Muscle of leg (tissue), 11 donors: ENCODE results near the gene SRMS. TPM values are rescaled to one million over a fixed set of nuclear protein-coding genes. Genes with fewer than 3 reads are reported as not detected.

Experiments used
- DNase-seq: peaks from one replicate; pipeline ENCODE4 v3.0.0; 2013
- H3K27ac ChIP-seq: one replicate; pipeline ENCODE4 v1.5.1; 2013; ENCODE audit warnings: mild to moderate bottlenecking, low read length, control low read depth
- H3K27me3 ChIP-seq: one replicate; pipeline ENCODE4 v1.6.1; 2013; ENCODE audit warnings: low read length; ENCODE audit not compliant: control insufficient read depth, insufficient read depth
- H3K36me3 ChIP-seq: one replicate; pipeline ENCODE4 v1.6.1; 2013; ENCODE audit warnings: low read length; ENCODE audit not compliant: control insufficient read depth, insufficient read depth
- H3K4me1 ChIP-seq: one replicate; pipeline ENCODE4 v1.6.1; 2013; ENCODE audit warnings: low read length; ENCODE audit not compliant: control insufficient read depth, insufficient read depth
- H3K4me3 ChIP-seq: one replicate; pipeline ENCODE4 v1.5.1; 2013; ENCODE audit warnings: low read length, control low read depth
- H3K9me3 ChIP-seq: replicated peaks from 2 replicates; pipeline ENCODE4 v1.6.1; 2013; ENCODE audit warnings: low read depth, low read length; ENCODE audit not compliant: control insufficient read depth
- WGBS: methylation state at CpG from one replicate; pipeline ENCODE4 v1.1.5; 2013; ENCODE audit warnings: missing lambda C conversion rate; ENCODE audit not compliant: insufficient coverage; 5-methylcytosine and 5-hydroxymethylcytosine counted together
- polyA plus RNA-seq, 8 donors: library from polyadenylated mRNA; unstranded; fragments of 120-200 nt; gene quantifications; one replicate each; pipeline versions ENCODE4 v1.2.1 to v1.2.3, GENCODE V29; 2013; ENCODE audit warnings: inconsistent platforms in 1 of 8, low replicate concordance in 1 of 8; ENCODE audit not compliant: insufficient read length in 8 of 8, insufficient read depth in 1 of 8
- total RNA-seq: library from RNA; stranded (reverse); fragments of 120-200 nt; gene quantifications from one replicate; pipeline ENCODE4 v1.2.4, GENCODE V29; 2013

Gene SRMS
- total and polyA plus RNA-seq, 9 donors = not detected

- peaks cover 36% of the 10 kb centered on the region for H3K4me1 ChIP-seq
- H3K27ac ChIP-seq = no peak overlapping the region
- H3K27me3 ChIP-seq = peaks cover 59% of the 10 kb centered on the region
- H3K4me3 ChIP-seq = no peak overlapping the region
- WGBS = 75% methylated on average over 7 of the region's 8 CpGs
- H3K36me3 ChIP-seq = peaks cover 22% of the 10 kb centered on the region
- no peaks in the 10 kb centered on the region for H3K9me3 ChIP-seq
- DNase-seq = no peak
Observed at GRCh38 chr20:63495167-63495720, 52.3 kb downstream of the SRMS start.

GRCh38 chr20:63494420-63495166 lies 53.0 kb downstream of the SRMS start:
- peaks cover 22% of the 10 kb centered on the region for H3K36me3 ChIP-seq
- DNase-seq = no peak
- WGBS = 82% methylated on average over 51 of the region's 51 CpGs
- H3K9me3 ChIP-seq = no peaks in the 10 kb centered on the region
- H3K27ac ChIP-seq = no peak overlapping the region
- peaks cover 55% of the 10 kb centered on the region for H3K27me3 ChIP-seq
- peaks cover 29% of the 10 kb centered on the region for H3K4me1 ChIP-seq
- no peak overlapping the region for H3K4me3 ChIP-seq

- DNase-seq = no peak
- WGBS = 61% methylated on average over 7 of the region's 7 CpGs
- Histone ChIP-seq H3K4me1 (peaks cover 25% of the 10 kb centered on the region), H3K4me3 (no peak overlapping the region), H3K27ac (no peak overlapping the region), H3K27me3 (peaks cover 56% of the 10 kb centered on the region), H3K9me3 (no peaks in the 10 kb centered on the region), H3K36me3 (peaks cover 22% of the 10 kb centered on the region)
Observed at GRCh38 chr20:63494084-63494419, 53.5 kb downstream of the SRMS start.

GRCh38 chr20:63493563-63494020 lies 54.0 kb downstream of the SRMS start:
- DNase-seq = no peak
- Histone ChIP-seq H3K36me3 (peaks cover 22% of the 10 kb centered on the region), H3K9me3 (no peaks in the 10 kb centered on the region), H3K4me1 (peaks cover 27% of the 10 kb centered on the region), H3K4me3 (no peak overlapping the region), H3K27me3 (peaks cover 60% of the 10 kb centered on the region), H3K27ac (no peak overlapping the region)
- 71% methylated on average over 12 of the region's 13 CpGs for WGBS

- WGBS = 92% methylated on average over 14 of the region's 14 CpGs
- no peak overlapping the region for H3K4me3 ChIP-seq
- no peaks in the 10 kb centered on the region for H3K9me3 ChIP-seq
- peaks cover 22% of the 10 kb centered on the region for H3K36me3 ChIP-seq
- H3K27me3 ChIP-seq = peaks cover 56% of the 10 kb centered on the region
- no peak overlapping the region for H3K27ac ChIP-seq
- DNase-seq = no peak
- H3K4me1 ChIP-seq = peaks cover 27% of the 10 kb centered on the region
Observed at GRCh38 chr20:63492982-63493381, 54.6 kb downstream of the SRMS start.

GRCh38 chr20:63492518-63492917 lies 55.0 kb downstream of the SRMS start:
- peaks cover 23% of the 10 kb centered on the region for H3K4me1 ChIP-seq
- peaks cover 22% of the 10 kb centered on the region for H3K36me3 ChIP-seq
- DNase-seq = no peak
- H3K9me3 ChIP-seq = no peaks in the 10 kb centered on the region
- no peak overlapping the region for H3K27ac ChIP-seq
- H3K4me3 ChIP-seq = no peak overlapping the region
- H3K27me3 ChIP-seq = peaks cover 56% of the 10 kb centered on the region
- 92% methylated on average over 2 of the region's 2 CpGs for WGBS

GRCh38 chr20:63491635-63492230 lies 55.8 kb downstream of the SRMS start:
- Histone ChIP-seq H3K4me1 (peaks cover 15% of the 10 kb centered on the region), H3K27me3 (peaks cover 53% of the 10 kb centered on the region), H3K4me3 (no peak overlapping the region), H3K36me3 (peaks cover 22% of the 10 kb centered on the region), H3K27ac (no peak overlapping the region), H3K9me3 (no peaks in the 10 kb centered on the region)
- no peak for DNase-seq
- WGBS = 71% methylated on average over 4 of the region's 4 CpGs

GRCh38 chr20:63491078-63491477 lies 56.5 kb downstream of the SRMS start:
- peaks cover 22% of the 10 kb centered on the region for H3K36me3 ChIP-seq
- 75% methylated on average over 2 of the region's 4 CpGs for WGBS

More at GRCh38 chr20:63491078-63491477, 56.5 kb downstream of the SRMS start:
- H3K4me3 ChIP-seq = no peak overlapping the region
- no peak overlapping the region for H3K27ac ChIP-seq
- H3K4me1 ChIP-seq = peaks cover 9% of the 10 kb centered on the region
- peaks cover 48% of the 10 kb centered on the region for H3K27me3 ChIP-seq
- DNase-seq = no peak
- H3K9me3 ChIP-seq = no peaks in the 10 kb centered on the region
